ENCODE results near the gene PLCH2.
"Not testable (repeated sequence)": the region's sequence is repeated elsewhere in the genome, so short reads cannot be mapped to it uniquely, and the experiment has no call there.

PLCH2 gene

GRCh38 chr1:2446394-2446793 lies 29.7 kb upstream of the PLCH2 start:
- no peak for FAIRE-seq
- no peak for TF ChIP-seq POLR2A (IDR thresholded peaks at IDR 0.05; ENCODE audit: low read depth, low read length)
- DNase-seq (ENCODE audit: insufficient read length, low spot score), result no peak

DNA sequence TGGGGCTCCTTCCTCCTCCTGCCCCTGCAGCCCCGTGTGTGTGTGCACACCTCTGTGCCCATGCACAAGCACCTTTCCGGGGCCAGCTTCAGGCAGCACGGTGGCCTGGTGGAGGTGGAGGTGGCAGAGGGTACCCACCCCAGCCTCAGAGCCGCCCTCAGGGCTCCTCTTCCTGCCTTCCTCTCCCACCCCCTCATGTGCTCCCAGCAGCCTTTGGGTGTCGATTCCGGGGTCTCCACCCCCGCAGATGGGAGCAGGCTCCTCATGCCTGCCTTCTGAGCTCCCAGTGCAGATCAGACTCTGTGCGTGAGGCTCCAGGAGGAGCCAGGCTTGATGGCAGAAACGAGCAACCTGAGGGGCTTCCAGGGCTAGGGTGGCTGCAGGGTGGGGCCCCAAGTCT lies 29.2 kb upstream of the PLCH2 start:
- DNase-seq (ENCODE audit: insufficient read length, low spot score) (no peak), FAIRE-seq (no peak)
- TF ChIP-seq POLR2A (IDR thresholded peaks at IDR 0.05; ENCODE audit: low read depth, low read length), result no peak

- no peak for TF ChIP-seq POLR2A (IDR thresholded peaks at IDR 0.05; ENCODE audit: low read depth, low read length)
- DNase-seq (ENCODE audit: insufficient read length, low spot score), result no peak
- FAIRE-seq, result no peak
These were observed 28.6 kb upstream of the PLCH2 start for GRCh38 chr1:2447276-2448097.

DNA sequence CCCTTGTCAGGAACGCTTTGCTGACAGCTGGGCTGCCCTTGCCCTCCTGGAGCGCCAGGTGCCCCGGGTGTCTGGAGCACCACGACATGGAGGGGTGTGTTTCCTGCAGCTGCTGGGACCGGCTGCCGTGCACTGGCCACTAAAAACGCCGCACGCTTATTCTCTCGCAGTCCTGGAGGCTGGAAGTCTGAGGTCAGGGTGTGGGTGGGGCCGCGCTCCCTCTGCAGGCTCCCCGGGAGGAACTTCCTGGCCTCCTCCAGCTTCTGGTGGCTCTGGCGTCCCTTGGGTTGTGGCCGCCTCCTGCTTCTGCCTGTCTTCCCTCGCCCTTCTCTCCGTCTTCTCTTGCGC lies 28.0 kb upstream of the PLCH2 start:
- FAIRE-seq (no peak), DNase-seq (ENCODE audit: insufficient read length, low spot score) (no peak)
- no peak for TF ChIP-seq POLR2A (IDR thresholded peaks at IDR 0.05; ENCODE audit: low read depth, low read length)

DNA sequence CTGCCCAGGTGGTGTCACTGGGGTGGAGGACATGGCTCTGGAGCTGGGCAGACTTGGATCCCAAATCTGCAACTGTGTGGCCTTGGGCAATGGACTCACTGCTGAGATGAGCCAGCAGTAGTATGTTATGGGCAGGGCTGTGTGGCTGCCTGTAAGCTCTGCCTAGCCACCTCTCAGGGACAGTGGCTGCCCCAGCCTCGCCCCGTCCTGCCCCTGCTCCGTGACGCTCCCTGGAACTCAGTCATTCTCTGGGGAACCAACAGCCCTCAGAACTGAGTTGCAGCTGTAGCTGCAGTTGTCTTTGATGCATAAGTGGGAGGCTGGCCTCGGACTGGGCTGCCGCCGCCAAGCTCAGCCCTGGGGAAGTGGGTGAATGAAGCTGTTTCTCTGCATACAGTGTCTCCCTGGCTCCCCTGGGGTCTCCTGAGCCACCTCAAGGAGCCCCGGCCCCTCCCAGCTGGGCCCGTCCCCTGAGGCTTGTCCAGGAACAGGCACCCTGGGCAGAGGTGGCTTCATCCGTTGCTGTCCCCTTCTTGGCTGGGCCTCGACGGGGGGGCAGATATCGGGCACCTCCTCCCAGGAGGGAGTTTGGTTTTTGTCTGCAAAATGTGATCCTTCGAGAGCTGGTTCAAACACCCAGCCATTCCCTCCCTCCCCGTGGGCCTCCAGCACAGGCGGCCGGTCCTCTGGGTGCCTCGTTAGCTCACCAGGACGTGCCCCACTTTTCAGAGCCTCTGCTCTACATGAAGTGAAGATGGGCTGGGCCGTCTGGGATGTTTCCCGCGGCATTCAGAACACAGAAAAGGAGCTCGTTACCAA lies 26.2 kb upstream of the PLCH2 start:
- no peak for DNase-seq (ENCODE audit: insufficient read length, low spot score)
- TF ChIP-seq POLR2A (IDR thresholded peaks at IDR 0.05; ENCODE audit: low read depth, low read length), result no peak
- FAIRE-seq, result no peak

DNA sequence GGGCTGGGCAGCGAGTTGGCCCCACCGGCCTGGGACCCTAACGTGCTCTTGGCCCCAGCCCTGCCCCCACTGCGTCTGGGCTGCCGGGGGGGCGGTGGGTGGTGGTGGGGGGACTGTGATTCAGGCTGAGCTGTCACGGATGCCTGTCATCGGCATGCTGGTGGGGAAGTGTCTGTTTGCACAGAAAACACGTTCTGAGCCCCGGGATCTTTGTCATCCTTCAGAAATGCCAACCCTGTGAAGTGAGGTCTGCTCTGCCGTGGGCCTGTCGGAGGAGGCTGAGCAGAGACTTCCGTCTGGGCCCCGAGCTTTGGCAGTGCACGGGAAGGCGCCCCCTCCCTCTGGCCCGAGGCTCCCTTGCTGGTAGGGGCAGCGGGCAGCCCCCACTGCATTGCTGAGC lies 24.3 kb upstream of the PLCH2 start:
- FAIRE-seq (peak; percentile 11), DNase-seq (ENCODE audit: insufficient read length, low spot score) (peak; percentile 96)
- no peak for TF ChIP-seq POLR2A (IDR thresholded peaks at IDR 0.05; ENCODE audit: low read depth, low read length)

- FAIRE-seq, result no peak
- no peak for TF ChIP-seq POLR2A (IDR thresholded peaks at IDR 0.05; ENCODE audit: low read depth, low read length)
- DNase-seq (ENCODE audit: insufficient read length, low spot score), result no peak
These were observed 23.7 kb upstream of the PLCH2 start for GRCh38 chr1:2452201-2452931.

- no peak for TF ChIP-seq POLR2A (IDR thresholded peaks at IDR 0.05; ENCODE audit: low read depth, low read length)
- FAIRE-seq, result no peak
- no peak for DNase-seq (ENCODE audit: insufficient read length, low spot score)
These were observed 23.2 kb upstream of the PLCH2 start for GRCh38 chr1:2452932-2453315.

GRCh38 chr1:2454227-2454626 lies 21.9 kb upstream of the PLCH2 start:
- DNase-seq (ENCODE audit: insufficient read length, low spot score) (no peak), FAIRE-seq (no peak)
- no peak for TF ChIP-seq POLR2A (IDR thresholded peaks at IDR 0.05; ENCODE audit: low read depth, low read length)

- FAIRE-seq (no peak), DNase-seq (ENCODE audit: insufficient read length, low spot score) (no peak)
- no peak for TF ChIP-seq POLR2A (IDR thresholded peaks at IDR 0.05; ENCODE audit: low read depth, low read length)
These were observed 20.3 kb upstream of the PLCH2 start for GRCh38 chr1:2455757-2456156.

DNA sequence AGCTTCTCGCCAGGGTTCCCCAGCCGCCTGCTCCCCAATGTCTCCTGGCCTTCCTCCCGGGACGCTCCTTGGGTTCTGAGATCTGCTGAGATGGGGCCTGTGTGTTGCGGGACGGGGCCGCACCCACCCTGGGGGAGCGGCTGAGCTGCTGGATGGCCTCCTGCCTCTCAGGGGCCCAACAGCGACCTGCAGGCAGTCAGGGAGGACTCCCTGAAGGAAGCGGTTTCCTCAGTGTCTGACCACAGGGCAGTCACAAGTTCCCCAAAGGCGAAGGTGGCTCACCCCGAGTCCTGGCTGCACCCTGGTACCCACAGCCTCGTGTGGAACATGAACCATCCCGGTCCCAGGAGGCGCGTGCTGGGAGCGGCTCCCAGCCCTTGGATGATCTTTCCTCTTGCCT lies 18.6 kb upstream of the PLCH2 start:
- TF ChIP-seq POLR2A (IDR thresholded peaks at IDR 0.05; ENCODE audit: low read depth, low read length), result no peak
- DNase-seq (ENCODE audit: insufficient read length, low spot score) (no peak), FAIRE-seq (no peak)

DNA sequence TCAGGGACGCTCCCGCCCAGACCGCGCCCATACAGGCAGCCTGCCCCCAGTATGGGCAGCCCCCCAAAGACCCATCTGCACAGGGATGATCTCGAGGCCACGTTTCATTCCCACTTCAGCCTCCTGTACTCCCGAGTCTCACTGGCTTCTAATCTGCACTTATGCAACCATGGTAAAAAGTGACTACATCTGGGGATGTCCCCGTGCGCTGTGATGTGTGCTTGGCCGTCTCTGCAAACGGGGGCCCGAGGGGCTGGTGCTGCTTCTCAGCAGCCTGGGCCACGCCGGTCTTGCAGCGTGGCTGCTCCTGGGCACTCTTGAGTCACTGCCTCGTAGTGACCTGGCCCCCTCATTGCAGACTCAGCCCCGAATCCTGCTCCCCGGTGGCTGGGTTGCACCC lies 17.4 kb upstream of the PLCH2 start:
- no peak for TF ChIP-seq POLR2A (IDR thresholded peaks at IDR 0.05; ENCODE audit: low read depth, low read length)
- FAIRE-seq (no peak), DNase-seq (ENCODE audit: insufficient read length, low spot score) (no peak)

DNA sequence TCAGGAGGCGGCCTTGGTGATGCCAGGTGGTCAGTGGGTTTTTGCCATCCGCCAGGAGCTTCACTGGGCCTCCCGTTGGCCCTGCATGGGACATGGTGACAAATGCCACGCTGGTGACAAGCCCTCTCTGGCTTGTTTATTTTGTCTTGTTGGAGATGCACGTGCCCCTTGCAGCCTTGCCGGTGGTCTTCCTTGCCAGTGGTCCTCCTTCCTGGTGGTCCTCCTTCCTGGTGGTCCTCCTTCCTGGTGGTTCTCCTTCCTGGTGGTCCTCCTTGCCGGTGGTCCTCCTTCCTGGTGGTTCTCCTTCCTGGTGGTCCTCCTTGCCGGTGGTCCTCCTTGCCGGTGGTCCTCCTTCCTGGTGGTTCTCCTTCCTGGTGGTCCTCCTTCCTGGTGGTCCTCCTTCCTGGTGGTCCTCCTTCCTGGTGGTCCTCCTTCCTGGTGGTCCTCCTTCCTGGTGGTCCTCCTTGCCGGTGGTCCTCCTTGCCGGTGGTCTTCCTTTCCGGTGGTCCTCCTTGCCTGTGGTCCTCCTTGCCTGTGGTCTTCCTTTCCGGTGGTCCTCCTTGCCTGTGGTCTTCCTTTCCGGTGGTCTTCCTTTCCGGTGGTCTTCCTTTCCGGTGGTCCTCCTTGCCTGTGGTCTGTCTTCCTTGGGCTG lies 16.9 kb upstream of the PLCH2 start:
- FAIRE-seq; DNase-seq (ENCODE audit: insufficient read length, low spot score): not testable (repeated sequence)

DNA sequence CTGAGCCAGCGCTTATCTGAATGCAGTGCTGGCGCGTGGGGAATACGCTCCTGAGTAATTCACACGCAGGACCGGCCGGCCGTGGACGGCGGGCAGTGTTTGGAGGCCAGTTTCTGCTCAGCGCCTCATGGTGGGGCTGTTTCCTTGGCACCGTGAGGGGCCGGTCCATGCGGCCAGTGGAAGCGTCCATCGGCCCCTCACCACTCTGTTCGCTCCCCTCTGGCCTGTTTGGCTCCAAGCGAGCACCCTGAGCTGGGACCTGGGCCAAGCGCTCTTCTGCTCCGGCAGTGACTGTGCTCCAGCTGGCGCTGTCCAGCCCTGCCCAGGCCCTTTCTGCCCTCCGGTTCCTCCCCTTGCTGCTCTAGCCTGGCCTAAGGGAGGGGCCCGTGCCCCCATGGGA lies 16.3 kb upstream of the PLCH2 start:
- no peak for DNase-seq (ENCODE audit: insufficient read length, low spot score)
- FAIRE-seq, result no peak
- TF ChIP-seq POLR2A (IDR thresholded peaks at IDR 0.05; ENCODE audit: low read depth, low read length), result no peak
